GM13976 (cell line): ENCODE data around the gene RSPRY1.

ENCODE experiments used
- DNase-seq: peaks from one replicate; pipeline ENCODE4 v3.0.0; 2012; ENCODE audit warnings: low spot score
- CTCF ChIP-seq: IDR thresholded peaks from 2 replicates; pipeline ENCODE4 v1.5.1; 2012; ENCODE audit warnings: borderline replicate concordance, mild to moderate bottlenecking; ENCODE audit not compliant: insufficient read depth; ENCODE audit errors: extremely low read depth, missing control alignments, control extremely low read depth
- in situ Hi-C: fragments of 300-500 bp; cut with MboI; formaldehyde crosslinking; loops from one replicate; pipeline ENCODE4 v1.12.0; 2022; ENCODE audit warnings: low sequenced_read_pairs, mixed read lengths, inconsistent platforms; ENCODE audit not compliant: unreplicated experiment

Gene RSPRY1

DNA sequence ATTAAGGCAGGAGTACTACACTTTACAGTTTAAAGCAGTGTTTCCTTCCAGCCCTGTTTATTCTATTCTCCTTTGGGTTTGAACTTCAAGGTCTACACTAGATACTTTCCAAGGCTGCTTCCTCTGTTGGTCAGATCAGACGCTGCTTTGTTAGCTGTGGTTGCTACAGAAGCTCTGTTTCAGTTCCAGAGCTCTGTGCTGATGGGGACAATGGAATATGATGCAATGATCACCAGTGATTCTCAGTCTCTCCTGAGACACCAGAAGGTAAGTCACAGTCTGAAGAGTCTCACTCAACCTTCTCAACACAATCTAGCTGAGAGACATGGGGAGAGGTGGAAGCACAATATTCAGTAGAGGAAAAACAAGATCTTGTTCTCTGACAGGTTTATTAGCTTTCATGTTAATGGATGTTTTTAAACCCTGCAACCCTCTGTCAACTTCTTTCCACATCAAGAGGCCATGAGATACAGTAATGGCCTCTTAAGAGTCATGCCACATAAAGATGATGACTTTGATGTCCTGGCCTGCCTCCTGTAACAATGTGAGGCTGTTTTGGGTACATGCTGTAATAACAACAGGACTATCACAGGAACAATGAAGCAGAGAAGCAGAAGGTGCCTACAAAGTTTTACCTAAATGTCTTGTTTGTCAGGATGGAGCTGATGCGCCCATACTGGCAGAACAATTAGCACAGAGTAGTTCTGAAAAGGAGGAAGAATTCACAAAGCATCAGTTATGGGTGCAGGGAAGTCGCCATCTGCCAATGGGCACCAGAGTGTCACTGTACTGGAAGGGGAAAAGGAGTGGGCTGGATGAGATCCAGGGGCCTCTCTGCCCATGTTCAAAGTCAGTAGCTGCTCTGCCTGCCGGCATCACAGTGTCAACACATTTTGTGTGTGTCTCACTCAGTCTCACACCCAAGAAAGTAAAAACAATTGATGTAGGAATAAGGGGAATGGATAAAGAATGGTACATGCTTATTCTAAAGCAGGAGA, 33.7 kb upstream of the RSPRY1 start:
- DNase-seq = no peak
- in situ Hi-C loops = no loop called here
- no peak for TF ChIP-seq CTCF

DNA sequence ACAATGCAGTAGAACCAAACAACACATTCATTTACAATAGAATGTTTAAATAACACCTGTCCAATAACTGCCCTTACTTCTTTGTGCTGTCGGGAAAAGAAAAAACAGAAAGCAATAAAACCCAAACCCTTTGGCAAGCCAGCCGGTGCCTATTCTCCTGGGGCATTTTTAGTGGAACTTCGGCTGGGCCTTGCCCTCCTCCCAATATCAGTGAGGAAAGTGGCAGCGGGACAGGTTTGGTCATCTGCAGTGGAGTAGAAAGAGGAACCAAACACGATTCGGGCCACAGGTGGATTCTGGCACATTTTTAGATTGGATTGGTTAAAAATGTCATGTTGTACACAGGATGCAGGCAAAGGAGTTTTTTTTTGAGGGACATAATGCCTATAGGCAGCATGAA, 32.3 kb upstream of the RSPRY1 start:
- in situ Hi-C loops = no loop called here
- TF ChIP-seq CTCF = no peak
- DNase-seq = no peak

DNA sequence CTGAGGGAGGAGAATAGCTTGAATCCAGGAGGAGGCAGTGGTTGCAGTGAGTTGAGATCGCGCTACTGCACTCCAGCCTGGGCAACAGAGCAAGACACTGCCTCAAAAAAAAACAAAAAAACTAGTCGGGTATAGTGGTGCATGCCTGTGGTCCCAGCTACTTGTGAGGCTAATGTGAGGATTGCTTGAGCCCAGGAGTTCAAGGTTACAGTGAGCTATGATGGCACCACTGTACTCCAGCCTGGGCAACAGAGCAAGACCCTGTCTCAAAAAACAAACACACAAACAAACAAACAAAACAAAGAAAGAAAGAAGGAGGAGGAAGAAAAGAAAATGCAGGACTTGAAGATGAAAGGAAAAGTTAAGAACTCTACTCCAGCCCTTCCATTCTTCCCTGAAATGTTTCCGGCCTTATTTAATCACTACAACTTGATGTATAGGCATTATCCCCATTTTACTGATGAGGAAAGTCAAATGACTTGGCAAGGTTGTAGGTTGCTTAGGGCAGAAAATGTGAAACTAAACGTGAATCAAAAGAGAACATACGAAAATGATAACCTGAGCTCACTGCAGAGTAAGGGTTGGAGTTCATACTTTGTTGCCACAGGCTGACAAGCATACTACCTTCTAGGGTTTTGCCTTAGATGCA, 30.3 kb upstream of the RSPRY1 start:
- in situ Hi-C loops = no loop called here
- no peak for TF ChIP-seq CTCF
- no peak for DNase-seq

DNA sequence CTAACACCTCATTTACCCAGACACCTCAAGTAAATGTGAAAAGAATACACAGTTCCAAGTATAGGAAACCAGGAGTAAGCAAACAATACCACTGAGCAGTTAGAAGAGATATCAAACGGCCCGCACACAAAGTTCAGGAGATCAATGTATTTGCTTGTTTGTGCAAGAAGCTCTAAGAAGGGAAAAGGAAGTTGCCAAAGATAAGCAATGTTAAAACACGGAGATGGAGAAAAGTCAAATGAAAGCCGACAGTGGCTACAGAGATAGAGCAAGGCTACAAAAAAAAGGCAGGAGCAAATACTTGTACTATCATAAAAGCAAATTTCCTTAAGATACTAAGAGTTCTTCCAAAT, 29.8 kb upstream of the RSPRY1 start:
- in situ Hi-C loops = no loop called here
- no peak for DNase-seq
- TF ChIP-seq CTCF = no peak

- in situ Hi-C loops = no loop called here
- no peak for TF ChIP-seq CTCF
- DNase-seq = no peak
These were observed 28.6 kb upstream of the RSPRY1 start for GRCh38 chr16:57157533-57157932.

DNA sequence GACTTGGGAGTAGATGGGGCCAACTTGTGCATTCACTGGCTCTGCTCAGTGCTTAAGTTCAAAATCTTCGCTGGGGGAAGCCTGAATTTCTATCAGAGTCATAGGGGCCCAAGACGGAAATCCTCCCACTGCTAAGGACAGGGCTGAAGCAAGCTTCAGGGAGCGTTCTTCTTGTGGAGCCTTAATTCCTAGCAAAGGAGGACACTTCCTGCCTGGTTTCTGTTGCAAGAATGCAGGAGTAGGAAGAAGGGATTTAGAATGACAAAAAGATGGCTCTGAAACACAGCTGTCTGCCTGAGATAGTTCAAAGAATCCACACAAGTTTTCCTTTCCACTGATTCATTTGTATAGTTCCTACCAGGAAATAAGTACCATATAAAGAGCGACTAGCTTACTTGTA, 26.7 kb upstream of the RSPRY1 start:
- no peak for DNase-seq
- in situ Hi-C loops = no loop called here

More for the DNA sequence above, 26.7 kb upstream of the RSPRY1 start:
- TF ChIP-seq CTCF = no peak
